GM23248 (cell line): ENCODE measurements around the gene AMPD3.

Experiments
- EZH2 ChIP-seq: fragments of 200-600 bp; sonication (generic); IDR thresholded peaks from 2 replicates; pipeline ENCODE4 v1.6.1; 2018; ENCODE audit warnings: antibody characterized with exemption, mild to moderate bottlenecking; ENCODE audit not compliant: insufficient read depth, poor library complexity, severe bottlenecking
- EZH2phosphoT487 ChIP-seq: fragments of 200-600 bp; sonication (generic); IDR thresholded peaks from 2 replicates; pipeline ENCODE4 v1.6.1; 2018; ENCODE audit warnings: antibody characterized with exemption, moderate library complexity, mild to moderate bottlenecking, low read depth; ENCODE audit not compliant: insufficient read depth

DNA sequence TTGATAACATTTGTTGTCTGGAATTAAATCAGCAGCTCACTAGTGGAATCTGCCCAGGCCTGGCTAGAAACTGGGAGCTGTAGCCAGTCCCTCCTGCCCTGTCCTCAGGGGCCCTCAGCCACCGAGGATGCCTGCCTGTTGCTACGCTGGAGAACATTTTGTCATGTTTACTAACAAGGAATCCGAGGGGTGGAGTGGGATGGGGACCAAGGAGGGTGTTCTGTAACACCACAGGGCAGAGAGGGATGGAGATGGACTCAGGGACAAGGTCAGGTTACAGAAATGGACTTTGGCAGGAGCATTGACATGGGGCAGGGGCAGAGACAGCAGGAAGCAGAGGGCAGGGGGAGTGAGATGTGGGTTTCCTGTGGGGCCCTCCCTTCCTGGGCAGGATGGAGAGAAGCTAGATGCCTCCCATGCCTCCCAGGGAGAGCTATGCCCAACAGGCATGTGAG, 45.8 kb upstream of the AMPD3 start:
- TF ChIP-seq EZH2, result no peak
- TF ChIP-seq EZH2phosphoT487, result no peak
